ENCODE results near the gene MS4A15.
A peak's percentile ranks its signal among the peaks of the same experiment; 100 is the strongest.
"Not testable (repeated sequence)": the region's sequence is repeated elsewhere in the genome, so short reads cannot be mapped to it uniquely, and the experiment has no call there.

Gene MS4A15, protein sequence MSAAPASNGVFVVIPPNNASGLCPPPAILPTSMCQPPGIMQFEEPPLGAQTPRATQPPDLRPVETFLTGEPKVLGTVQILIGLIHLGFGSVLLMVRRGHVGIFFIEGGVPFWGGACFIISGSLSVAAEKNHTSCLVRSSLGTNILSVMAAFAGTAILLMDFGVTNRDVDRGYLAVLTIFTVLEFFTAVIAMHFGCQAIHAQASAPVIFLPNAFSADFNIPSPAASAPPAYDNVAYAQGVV

DNA sequence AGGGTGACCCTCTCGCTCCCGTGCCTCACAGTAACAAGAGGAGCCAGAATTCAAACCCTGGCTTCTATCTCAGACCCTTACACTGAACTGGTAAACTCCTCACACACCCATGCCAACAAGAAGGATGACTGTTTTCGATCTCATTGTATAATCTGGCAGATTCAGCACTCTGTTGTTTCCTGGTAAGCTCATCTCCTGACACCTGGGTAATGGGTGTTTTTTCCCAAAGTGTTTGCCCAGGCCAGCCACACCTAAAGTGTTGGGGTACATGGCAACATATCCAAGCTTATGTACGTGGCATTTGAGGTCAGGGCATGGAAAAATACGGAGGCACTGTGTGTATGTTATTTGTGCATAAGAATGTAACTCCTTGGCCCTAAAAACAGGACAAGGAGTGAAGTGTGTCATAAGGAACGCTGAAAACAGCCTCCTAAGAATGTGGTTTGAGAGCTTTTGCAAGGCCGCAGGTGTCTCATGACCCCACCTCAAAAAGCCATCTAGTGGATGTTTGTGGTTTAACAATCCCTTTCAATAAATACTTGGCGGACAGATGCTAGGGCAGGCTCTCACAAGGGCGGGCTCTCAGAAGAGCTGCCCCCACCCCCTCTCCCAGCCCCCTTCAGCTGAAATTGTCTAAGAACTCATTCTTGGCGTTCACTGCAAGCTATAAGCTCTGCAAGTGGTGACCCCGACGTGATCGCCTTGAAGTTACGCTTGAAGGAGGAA is at the start of gene MS4A15:
Gene MS4A15, plus strand, starts transcription at position 561 of the 726 bp plus-strand sequence. CDS start 6,867 bp downstream, outside the sequence.
- Mint-ChIP-seq H3K9me3 (no peaks in the 10 kb centered on the region), H3K4me1 (no peaks in the 10 kb centered on the region), H3K4me3 (no peak within 1 kb of the TSS), H3K36me3 (no peaks in the 10 kb centered on the region), H3K27ac (no peak within 1 kb of the TSS)
- DNase-seq (ENCODE audit: low spot score in 2 of 2) (no peak), ATAC-seq (no peak)

DNA sequence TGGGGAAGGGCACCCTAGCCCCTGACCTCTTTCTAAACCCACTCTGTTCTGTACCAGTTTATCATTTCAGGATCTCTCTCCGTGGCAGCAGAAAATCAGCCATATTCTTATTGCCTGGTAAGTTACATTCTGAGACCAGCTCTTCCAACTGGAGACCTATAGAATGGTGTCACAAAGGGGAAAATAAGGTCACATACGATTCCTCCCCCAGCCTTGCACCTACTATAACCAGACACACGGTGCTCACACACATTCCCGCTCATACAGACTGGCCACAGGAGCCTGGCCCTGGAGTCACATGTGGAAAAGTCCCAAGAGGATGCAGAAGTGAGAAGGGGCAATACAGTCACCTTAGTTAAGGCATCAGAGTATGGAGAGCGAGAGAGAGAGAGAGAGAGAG is 49.7 kb upstream of the MS4A15 start:
- ATAC-seq (no peak), DNase-seq (ENCODE audit: low spot score in 2 of 2) (no peak)
- no peaks in the 10 kb centered on the region for H3K36me3 Mint-ChIP-seq
- no peak overlapping the region for H3K27ac Mint-ChIP-seq
- H3K9me3 Mint-ChIP-seq: no peaks in the 10 kb centered on the region
- H3K4me3 Mint-ChIP-seq: no peak overlapping the region
- H3K4me1 Mint-ChIP-seq: no peaks in the 10 kb centered on the region

DNA sequence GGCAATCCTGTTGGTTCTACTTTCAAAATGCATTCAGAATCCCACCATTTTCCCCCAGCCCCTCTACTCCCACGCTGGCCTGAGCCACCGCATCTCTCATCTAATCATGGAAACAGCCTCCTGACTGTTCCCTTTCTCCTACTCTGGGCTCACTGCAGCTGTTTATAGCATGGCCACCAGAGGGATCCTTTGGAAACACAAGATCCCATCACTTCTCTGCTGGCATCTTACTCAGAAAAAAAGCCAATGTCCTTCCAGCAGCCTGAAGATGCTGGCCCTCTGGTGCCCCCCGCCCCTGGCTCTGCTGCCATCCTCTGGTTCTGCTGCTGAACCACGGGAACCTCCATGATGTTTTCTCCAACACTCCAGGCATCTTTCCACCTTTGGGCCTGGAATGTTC is 46.2 kb upstream of the MS4A15 start:
- DNase-seq (ENCODE audit: low spot score in 2 of 2) (no peak), ATAC-seq (no peak)
- H3K36me3 Mint-ChIP-seq: no peaks in the 10 kb centered on the region
- no peak overlapping the region for H3K27ac Mint-ChIP-seq
- H3K4me1 Mint-ChIP-seq: no peaks in the 10 kb centered on the region
- no peaks in the 10 kb centered on the region for H3K9me3 Mint-ChIP-seq
- H3K4me3 Mint-ChIP-seq: no peak overlapping the region

DNA sequence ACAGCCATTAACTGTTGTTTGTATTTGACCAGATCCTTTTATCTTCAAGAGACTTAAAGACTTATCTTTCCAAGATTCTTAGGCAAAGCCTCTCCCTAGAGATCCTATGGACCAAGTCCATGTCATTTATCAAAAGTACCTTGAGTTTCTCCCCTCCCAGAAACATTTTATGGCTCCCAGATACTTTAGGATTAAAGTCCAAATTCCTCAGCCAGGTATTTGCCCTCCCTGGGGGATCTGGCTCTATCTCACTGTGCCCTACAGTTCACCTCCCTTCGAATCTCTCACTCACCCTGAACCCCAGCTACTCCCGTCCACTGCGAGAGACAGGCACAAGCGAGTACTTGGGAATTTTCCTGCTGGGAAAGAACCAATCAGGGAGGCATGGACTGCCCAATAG is 45.4 kb upstream of the MS4A15 start:
- no peak for ATAC-seq
- Mint-ChIP-seq H3K9me3 (no peaks in the 10 kb centered on the region), H3K36me3 (no peaks in the 10 kb centered on the region), H3K4me3 (no peak overlapping the region), H3K27ac (no peak overlapping the region), H3K4me1 (no peaks in the 10 kb centered on the region)
- DNase-seq (ENCODE audit: low spot score in 2 of 2): no peak

DNA sequence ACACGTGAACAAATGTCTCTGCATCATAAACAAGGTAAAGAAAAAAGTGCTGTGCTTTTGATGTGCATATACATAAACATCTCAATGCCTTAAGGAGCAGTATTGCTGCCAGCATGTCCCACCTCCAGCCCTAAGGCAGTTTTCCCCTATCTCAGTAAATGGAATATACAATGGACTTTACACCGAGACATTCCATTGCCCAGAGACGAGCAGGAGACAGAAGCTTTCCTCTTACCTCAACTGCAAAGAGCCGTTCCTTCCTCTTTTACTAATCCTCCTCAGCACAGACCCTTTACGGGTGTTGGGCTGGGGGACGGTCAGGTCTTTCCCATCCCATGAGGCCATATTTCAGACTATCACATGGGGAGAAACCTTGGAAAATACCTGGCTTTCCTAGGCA is 43.2 kb upstream of the MS4A15 start:
- not testable (repeated sequence) for H3K4me3 Mint-ChIP-seq, H3K36me3 Mint-ChIP-seq

DNA sequence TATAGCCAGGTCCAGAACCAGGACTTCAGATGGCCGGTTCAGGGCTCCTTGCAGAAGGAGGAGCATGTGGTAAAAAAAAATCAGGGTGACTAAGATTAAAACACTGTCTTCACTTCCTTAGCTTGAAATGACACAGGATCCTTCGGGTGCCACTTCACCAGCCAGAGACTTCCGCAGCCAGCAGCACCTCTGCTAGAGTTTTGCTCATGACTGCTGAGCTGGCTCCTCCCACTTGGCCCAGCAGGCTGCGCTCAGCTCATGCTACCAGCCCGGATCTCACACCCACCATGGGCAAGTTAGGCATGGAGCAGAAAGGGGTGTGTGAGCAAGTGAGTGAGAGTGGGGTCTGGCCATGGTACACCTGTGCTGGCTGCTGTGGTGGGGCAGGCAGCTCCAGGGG is 38.7 kb upstream of the MS4A15 start:
- Mint-ChIP-seq H3K36me3 (no peaks in the 10 kb centered on the region), H3K4me3 (no peak overlapping the region), H3K9me3 (no peaks in the 10 kb centered on the region), H3K27ac (no peak overlapping the region), H3K4me1 (peaks cover 5% of the 10 kb centered on the region)
- ATAC-seq: peak; percentile 85
- peak in 1 of 2 donors; percentile 67 for DNase-seq (ENCODE audit: low spot score in 2 of 2)

More for the DNA sequence above, 43.2 kb upstream of the MS4A15 start:
- H3K4me1 Mint-ChIP-seq; DNase-seq (ENCODE audit: low spot score in 2 of 2); H3K9me3 Mint-ChIP-seq; ATAC-seq; H3K27ac Mint-ChIP-seq: not testable (repeated sequence)

DNA sequence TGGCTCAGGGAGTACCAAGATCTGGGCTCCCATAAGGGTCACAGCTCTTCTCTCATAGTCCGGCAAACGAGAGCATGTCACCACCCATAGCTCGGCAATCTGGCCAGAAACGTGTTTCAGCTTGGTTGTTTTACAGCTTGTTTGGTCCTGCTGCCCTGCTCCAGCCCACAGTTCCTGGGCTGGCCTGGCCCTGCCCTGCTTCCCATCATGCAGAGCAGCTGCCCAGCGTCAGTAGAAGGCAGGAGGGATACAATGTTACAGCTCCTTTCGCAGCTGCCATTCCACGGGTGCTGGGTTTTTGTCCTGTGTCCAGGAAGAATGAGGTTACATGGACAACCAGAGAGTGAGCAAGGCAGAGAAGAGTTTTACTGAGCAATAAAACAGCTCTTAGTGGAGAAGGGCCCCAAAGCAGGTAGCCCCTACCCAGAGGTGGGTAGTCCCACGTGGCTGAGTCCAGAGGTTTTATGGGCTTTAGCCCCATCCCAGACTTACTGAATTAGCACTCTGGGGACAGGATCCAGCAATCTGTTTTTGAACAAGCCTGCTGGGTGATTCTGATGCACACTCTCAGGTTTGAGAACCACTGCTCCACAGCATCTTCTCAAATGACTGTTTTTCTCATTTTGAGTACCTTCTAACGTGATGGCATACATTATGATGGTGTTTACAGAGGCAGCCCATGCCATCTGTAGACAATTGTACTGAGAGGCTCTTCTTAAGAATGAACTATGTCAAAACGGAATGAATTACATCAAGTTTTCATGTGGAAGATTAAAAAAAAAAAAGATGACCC is 37.9 kb upstream of the MS4A15 start:
- H3K4me3 Mint-ChIP-seq: no peak overlapping the region
- ATAC-seq (peak; percentile 86), DNase-seq (ENCODE audit: low spot score in 2 of 2) (no peak)
- H3K36me3 Mint-ChIP-seq: no peaks in the 10 kb centered on the region
- peaks cover 5% of the 10 kb centered on the region for H3K4me1 Mint-ChIP-seq
- no peak overlapping the region for H3K27ac Mint-ChIP-seq
- no peaks in the 10 kb centered on the region for H3K9me3 Mint-ChIP-seq

DNA sequence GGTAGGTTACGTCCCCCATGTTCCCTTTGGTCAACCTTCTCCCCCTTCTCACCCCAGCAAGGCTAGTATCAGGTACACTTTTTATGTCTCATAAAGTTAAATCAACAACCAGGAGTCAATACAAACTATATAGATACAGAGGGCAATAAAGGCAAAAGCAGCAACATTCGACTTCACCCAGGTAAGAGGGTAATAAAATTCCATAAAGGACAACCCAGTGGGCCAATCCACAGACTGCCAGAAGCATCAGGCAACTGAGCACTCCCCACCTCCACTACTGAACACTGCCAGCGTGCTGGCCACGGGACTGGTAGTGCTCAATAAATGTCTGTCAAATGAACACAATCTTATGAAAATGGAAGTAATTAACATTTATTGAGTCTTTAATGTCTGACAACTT is 37.3 kb upstream of the MS4A15 start:
- DNase-seq (ENCODE audit: low spot score in 2 of 2): no peak
- H3K4me1 Mint-ChIP-seq: peaks cover 5% of the 10 kb centered on the region
- no peak overlapping the region for H3K27ac Mint-ChIP-seq
- H3K36me3 Mint-ChIP-seq: no peaks in the 10 kb centered on the region
- no peak overlapping the region for H3K4me3 Mint-ChIP-seq
- H3K9me3 Mint-ChIP-seq: no peaks in the 10 kb centered on the region
- ATAC-seq: no peak

DNA sequence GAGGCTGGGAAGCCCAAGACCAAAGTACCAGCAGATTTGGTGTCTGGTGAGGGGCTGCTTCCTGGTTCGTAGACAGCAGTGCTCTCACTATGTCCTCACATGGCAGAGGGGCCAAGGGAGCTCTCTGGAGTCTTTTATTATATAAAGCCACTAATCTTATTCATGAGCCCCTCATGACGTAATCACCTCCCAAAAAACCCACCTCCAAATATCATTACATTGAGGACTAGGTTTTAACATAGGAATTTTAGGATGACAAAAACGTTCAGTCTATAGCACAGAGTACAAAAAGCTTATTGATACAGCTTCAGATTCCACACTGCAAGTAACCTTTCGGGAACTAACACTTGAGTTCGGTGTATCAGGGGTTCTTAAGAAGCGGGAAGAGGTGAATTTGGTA is 36.2 kb upstream of the MS4A15 start:
- no peaks in the 10 kb centered on the region for H3K9me3 Mint-ChIP-seq
- peaks cover 5% of the 10 kb centered on the region for H3K4me1 Mint-ChIP-seq
- no peak for DNase-seq (ENCODE audit: low spot score in 2 of 2)
- no peaks in the 10 kb centered on the region for H3K36me3 Mint-ChIP-seq
- no peak for ATAC-seq
- H3K27ac Mint-ChIP-seq: no peak overlapping the region
- no peak overlapping the region for H3K4me3 Mint-ChIP-seq

DNA sequence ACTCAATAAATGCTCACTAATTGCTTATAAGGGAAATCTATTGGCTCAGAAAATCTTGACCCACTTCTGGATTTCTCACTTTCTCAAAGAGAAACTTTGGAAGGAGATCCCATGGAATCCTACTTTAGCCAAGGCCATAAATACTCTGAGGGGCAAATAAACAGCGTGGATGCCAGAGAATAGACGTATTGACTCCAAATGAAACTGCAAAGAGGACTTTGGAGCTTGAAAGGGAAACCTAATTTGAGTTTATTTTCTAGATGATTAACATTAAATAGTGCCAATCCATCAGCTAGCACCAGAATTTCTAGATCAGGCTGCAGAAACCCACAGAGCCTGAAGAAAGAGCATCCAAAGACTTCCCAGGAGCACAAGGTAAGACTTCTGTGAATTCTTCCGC is 32.2 kb upstream of the MS4A15 start, which contains the start of gene MS4A18:
Gene MS4A18, plus strand, starts transcription at position 301 of the 400 bp plus-strand sequence.
- Mint-ChIP-seq H3K4me3 (no peak within 1 kb of the TSS), H3K36me3 (no peaks in the 10 kb centered on the region), H3K9me3 (no peaks in the 10 kb centered on the region), H3K4me1 (no peaks in the 10 kb centered on the region), H3K27ac (no peak within 1 kb of the TSS)
- no peak for ATAC-seq
- DNase-seq (ENCODE audit: low spot score in 2 of 2): no peak

DNA sequence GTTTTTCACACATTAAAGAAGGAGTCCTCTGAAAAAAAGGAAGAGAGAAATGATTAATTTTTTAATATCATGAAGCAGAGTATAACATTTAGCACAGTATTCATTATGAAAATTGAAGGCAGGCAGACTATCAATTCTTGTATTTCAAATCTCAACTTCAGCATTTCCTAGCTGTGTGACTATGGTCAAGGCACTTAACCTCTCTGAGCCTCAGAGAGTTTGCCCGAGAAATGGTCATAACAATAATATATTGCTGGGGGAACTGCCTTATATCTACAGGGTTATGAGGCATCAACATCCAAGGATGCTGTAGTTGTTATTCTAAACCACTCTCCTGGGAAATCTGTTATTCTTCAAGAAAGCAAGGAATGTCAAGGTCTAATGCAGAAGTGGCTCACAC is 31.1 kb upstream of the MS4A15 start:
- H3K27ac Mint-ChIP-seq: no peak overlapping the region
- H3K9me3 Mint-ChIP-seq: no peaks in the 10 kb centered on the region
- H3K36me3 Mint-ChIP-seq: no peaks in the 10 kb centered on the region
- DNase-seq (ENCODE audit: low spot score in 2 of 2): no peak
- H3K4me1 Mint-ChIP-seq: no peaks in the 10 kb centered on the region
- H3K4me3 Mint-ChIP-seq: no peak overlapping the region
- no peak for ATAC-seq

DNA sequence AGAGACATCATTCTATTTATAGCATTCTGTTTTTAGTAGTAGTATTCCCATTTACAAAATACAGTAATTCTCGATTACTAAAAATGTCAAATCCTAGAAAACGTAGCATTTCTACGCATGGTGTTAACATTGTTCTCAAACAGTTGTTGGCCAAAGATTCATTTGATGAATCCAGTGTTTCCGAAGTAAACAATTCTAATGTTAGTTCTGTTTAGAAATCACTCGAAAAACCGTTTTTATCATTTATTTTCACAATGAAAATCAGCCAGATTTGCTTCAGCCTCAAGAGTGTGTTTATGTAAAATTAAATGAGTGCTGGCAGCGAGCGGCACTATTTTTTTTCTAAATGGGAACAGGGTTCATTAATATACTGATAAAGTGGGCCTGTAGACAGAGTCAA is 25.1 kb upstream of the MS4A15 start:
- Mint-ChIP-seq H3K4me3 (no peak overlapping the region), H3K9me3 (no peaks in the 10 kb centered on the region)

DNA sequence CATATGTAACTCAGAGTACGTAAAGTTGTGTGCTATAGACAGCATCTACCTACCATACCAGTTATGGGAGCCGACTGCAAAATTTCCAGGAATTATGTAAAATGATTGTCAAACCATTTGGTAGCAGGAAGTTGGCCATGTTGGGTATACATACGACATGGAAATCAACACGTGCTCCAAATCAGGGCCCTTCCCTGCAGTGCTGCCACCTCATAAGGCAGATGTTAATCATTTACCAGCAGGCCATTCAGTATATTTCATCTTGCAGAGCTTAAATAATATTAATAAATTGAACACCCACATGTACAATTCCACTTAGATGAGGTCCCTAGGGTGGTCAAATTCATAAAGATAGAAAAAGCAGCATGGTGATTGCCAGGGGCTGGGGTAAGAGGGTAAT is 22.4 kb upstream of the MS4A15 start:
- H3K4me1 Mint-ChIP-seq: no peaks in the 10 kb centered on the region
- no peak overlapping the region for H3K4me3 Mint-ChIP-seq
- no peak for ATAC-seq
- DNase-seq (ENCODE audit: low spot score in 2 of 2): no peak
- no peaks in the 10 kb centered on the region for H3K9me3 Mint-ChIP-seq
- no peaks in the 10 kb centered on the region for H3K36me3 Mint-ChIP-seq
- H3K27ac Mint-ChIP-seq: no peak overlapping the region

More for the DNA sequence above, 25.1 kb upstream of the MS4A15 start:
- ATAC-seq (no peak), DNase-seq (ENCODE audit: low spot score in 2 of 2) (no peak)
- Mint-ChIP-seq H3K36me3 (no peaks in the 10 kb centered on the region), H3K4me1 (no peaks in the 10 kb centered on the region), H3K27ac (no peak overlapping the region)

DNA sequence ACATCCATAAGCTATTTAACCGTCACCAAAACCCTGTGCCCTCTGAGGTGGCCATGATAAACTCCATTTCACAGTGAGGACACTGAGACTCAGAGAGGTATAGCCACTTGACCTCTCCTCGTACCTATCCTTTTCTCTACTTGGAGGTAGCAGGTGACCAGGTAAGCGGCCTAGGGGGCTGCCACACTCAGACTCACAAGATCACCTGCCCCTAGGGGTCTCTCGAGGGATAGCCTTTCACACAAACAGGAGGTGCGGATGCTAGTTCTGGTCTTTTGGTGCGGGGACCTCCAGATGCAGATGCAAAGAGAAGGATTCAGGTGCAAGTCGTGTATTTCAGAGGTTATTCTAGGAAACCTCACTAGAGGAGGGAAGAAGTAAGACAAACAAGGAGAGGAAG is 17.6 kb upstream of the MS4A15 start:
- Mint-ChIP-seq H3K4me1 (no peaks in the 10 kb centered on the region), H3K9me3 (no peaks in the 10 kb centered on the region), H3K36me3 (no peaks in the 10 kb centered on the region), H3K4me3 (no peak overlapping the region), H3K27ac (no peak overlapping the region)
- ATAC-seq (no peak), DNase-seq (ENCODE audit: low spot score in 2 of 2) (no peak)

DNA sequence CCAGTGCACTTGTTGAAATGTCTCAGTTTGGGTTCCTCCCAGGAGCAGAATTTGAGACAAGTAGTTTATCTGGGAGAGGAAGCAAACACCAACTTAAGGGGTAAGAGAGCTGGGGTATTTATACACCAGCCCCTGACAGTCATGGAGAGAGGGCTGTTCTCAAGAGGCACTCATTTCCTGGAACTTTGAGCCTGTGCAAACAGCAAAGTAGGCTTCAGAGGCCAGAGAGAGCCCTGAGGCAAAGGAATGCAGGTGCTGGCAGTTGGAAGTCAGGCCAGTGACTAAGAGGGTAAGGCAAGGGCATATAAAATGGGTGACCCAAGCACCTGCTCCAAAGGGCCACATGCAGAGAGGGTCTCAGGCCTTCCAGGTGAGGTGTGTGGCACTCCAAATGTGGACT is 16.1 kb upstream of the MS4A15 start:
- H3K4me1 Mint-ChIP-seq: no peaks in the 10 kb centered on the region
- no peaks in the 10 kb centered on the region for H3K9me3 Mint-ChIP-seq
- no peak for ATAC-seq
- no peak for DNase-seq (ENCODE audit: low spot score in 2 of 2)
- H3K4me3 Mint-ChIP-seq: no peak overlapping the region
- H3K36me3 Mint-ChIP-seq: no peaks in the 10 kb centered on the region
- no peak overlapping the region for H3K27ac Mint-ChIP-seq

DNA sequence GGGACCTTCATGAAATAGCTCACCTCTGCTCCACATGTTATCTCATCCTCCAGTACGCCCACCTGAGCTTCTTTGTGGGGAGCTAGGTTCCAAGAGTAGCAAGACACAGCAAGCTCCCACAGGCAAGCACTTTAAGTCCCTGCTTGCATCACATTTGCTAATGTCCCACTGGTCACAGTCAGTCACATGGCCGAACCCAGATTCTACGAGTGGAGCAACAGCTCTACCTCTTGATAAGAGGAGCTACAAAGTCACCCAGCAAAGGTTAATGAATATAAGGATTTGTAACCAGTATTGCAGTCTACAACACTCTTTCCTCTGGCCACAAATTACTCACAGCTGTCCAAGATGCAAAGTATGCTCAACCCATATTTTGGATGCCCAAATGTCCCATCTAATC is 15.2 kb upstream of the MS4A15 start:
- Mint-ChIP-seq H3K27ac (no peak overlapping the region), H3K4me3 (no peak overlapping the region), H3K36me3 (no peaks in the 10 kb centered on the region), H3K9me3 (no peaks in the 10 kb centered on the region), H3K4me1 (no peaks in the 10 kb centered on the region)
- ATAC-seq (no peak), DNase-seq (ENCODE audit: low spot score in 2 of 2) (no peak)

All from stimulated activated effector memory CD8-positive, alpha-beta T cell treated with anti-CD3 and anti-CD28 coated beads, Interleukin-12 subunit alpha, Interleukin-12 subunit beta, amount 100 ng/mL, for 72 hours (primary cell).